Measurements from ENCODE around the gene NLRC5. TPM values are rescaled to one million over a fixed set of nuclear protein-coding genes. Genes with fewer than 3 reads are reported as not detected.

The NLRC5 gene
- total RNA-seq, 1 donor from 2014 or later = 0.26 TPM

GRCh38 chr16:56956076-56956475 lies 33.3 kb upstream of the NLRC5 start:
- H3K4me3 Mint-ChIP-seq = no peak overlapping the region
- H3K4me1 Mint-ChIP-seq = peaks cover 5% of the 10 kb centered on the region
- DNase-seq (ENCODE audit: low read depth, low spot score) = no peak
- no peak overlapping the region for H3K27ac Mint-ChIP-seq (ENCODE audit: unreplicated experiment)
- TF ChIP-seq CTCF (conservative IDR thresholded peaks at IDR 0.05) = no peak
- H3K27me3 Mint-ChIP-seq (ENCODE audit: low read depth) = no peaks in the 10 kb centered on the region
- H3K36me3 Mint-ChIP-seq (ENCODE audit: low read depth) = no peaks in the 10 kb centered on the region
- no peaks in the 10 kb centered on the region for H3K9me3 Mint-ChIP-seq

GRCh38 chr16:56956756-56957155 lies 32.6 kb upstream of the NLRC5 start:
- Mint-ChIP-seq H3K27me3 (ENCODE audit: low read depth) (no peaks in the 10 kb centered on the region), H3K4me1 (no peaks in the 10 kb centered on the region), H3K4me3 (no peak overlapping the region), H3K36me3 (ENCODE audit: low read depth) (no peaks in the 10 kb centered on the region), H3K9me3 (no peaks in the 10 kb centered on the region), H3K27ac (ENCODE audit: unreplicated experiment) (no peak overlapping the region)
- peak; percentile 17 for TF ChIP-seq CTCF (conservative IDR thresholded peaks at IDR 0.05)
- no peak for DNase-seq (ENCODE audit: low read depth, low spot score)

- Mint-ChIP-seq H3K27ac (ENCODE audit: unreplicated experiment) (no peak overlapping the region), H3K9me3 (no peaks in the 10 kb centered on the region), H3K27me3 (ENCODE audit: low read depth) (no peaks in the 10 kb centered on the region), H3K4me3 (no peak overlapping the region), H3K36me3 (ENCODE audit: low read depth) (no peaks in the 10 kb centered on the region), H3K4me1 (no peaks in the 10 kb centered on the region)
- no peak for TF ChIP-seq CTCF (conservative IDR thresholded peaks at IDR 0.05)
- no peak for DNase-seq (ENCODE audit: low read depth, low spot score)
Measured at GRCh38 chr16:56960681-56961281, 28.6 kb upstream of the NLRC5 start.

- Mint-ChIP-seq H3K4me1 (no peaks in the 10 kb centered on the region), H3K4me3 (no peak overlapping the region), H3K27ac (ENCODE audit: unreplicated experiment) (no peak overlapping the region), H3K27me3 (ENCODE audit: low read depth) (no peaks in the 10 kb centered on the region), H3K9me3 (no peaks in the 10 kb centered on the region), H3K36me3 (ENCODE audit: low read depth) (no peaks in the 10 kb centered on the region)
- no peak for DNase-seq (ENCODE audit: low read depth, low spot score)
- no peak for TF ChIP-seq CTCF (conservative IDR thresholded peaks at IDR 0.05)
Measured at GRCh38 chr16:56961386-56961785, 28.0 kb upstream of the NLRC5 start.

GRCh38 chr16:56961851-56962281 lies 27.5 kb upstream of the NLRC5 start, which contains the start of gene CETP:
TSS of gene CETP (plus strand) at chr16:56961950. CDS start at chr16:56961980, 30 bp downstream.
- DNase-seq (ENCODE audit: low read depth, low spot score) = no peak
- no peak for TF ChIP-seq CTCF (conservative IDR thresholded peaks at IDR 0.05)
- H3K4me3 Mint-ChIP-seq = no peak within 1 kb of the TSS
- no peaks in the 10 kb centered on the region for H3K4me1 Mint-ChIP-seq
- H3K27me3 Mint-ChIP-seq (ENCODE audit: low read depth) = no peaks in the 10 kb centered on the region
- H3K27ac Mint-ChIP-seq (ENCODE audit: unreplicated experiment) = no peak within 1 kb of the TSS
- no peaks in the 10 kb centered on the region for H3K9me3 Mint-ChIP-seq
- H3K36me3 Mint-ChIP-seq (ENCODE audit: low read depth) = no peaks in the 10 kb centered on the region

Measured in neural crest cell (in vitro differentiated cells).